22Rv1 (cell line): Measurements from ENCODE around the gene GPR156.

ENCODE experiments used
- H3K27ac ChIP-seq: fragments of 450-650 bp; 2 replicates; pipeline ENCODE4 v1.5.1; 2017
- ZFX ChIP-seq: fragments of 450-650 bp; IDR thresholded peaks from 2 replicates; pipeline ENCODE4 v1.6.1; 2017; ENCODE audit warnings: antibody characterized with exemption, borderline replicate concordance
- TF ChIP-seq, protein P1 (sequence below): fragments of 450-650 bp; IDR thresholded peaks from 2 replicates; pipeline ENCODE4 v1.5.1; 2017; ENCODE audit warnings: mild to moderate bottlenecking

The GPR156 gene

DNA sequence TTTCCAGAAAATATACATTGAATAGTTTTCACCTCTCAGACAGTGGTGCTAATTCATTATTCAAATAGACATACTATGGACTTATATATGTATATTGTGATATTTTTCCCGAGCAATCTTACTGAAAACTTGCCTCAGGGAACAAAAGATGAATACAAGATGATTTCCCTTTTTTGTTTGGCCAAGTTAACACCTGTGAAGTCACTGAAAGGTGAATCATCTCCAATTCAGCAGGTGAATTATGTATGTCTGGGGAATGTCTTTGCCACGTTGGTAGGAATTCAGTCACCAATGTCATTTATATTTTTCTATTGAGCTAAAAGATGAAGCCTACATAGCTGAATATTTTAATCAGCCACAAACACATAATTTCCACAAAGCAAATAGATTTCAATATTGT, 88.2 kb downstream of the GPR156 start:
- H3K27ac ChIP-seq, result no peak overlapping the region
- TF ChIP-seq, protein P1, sequence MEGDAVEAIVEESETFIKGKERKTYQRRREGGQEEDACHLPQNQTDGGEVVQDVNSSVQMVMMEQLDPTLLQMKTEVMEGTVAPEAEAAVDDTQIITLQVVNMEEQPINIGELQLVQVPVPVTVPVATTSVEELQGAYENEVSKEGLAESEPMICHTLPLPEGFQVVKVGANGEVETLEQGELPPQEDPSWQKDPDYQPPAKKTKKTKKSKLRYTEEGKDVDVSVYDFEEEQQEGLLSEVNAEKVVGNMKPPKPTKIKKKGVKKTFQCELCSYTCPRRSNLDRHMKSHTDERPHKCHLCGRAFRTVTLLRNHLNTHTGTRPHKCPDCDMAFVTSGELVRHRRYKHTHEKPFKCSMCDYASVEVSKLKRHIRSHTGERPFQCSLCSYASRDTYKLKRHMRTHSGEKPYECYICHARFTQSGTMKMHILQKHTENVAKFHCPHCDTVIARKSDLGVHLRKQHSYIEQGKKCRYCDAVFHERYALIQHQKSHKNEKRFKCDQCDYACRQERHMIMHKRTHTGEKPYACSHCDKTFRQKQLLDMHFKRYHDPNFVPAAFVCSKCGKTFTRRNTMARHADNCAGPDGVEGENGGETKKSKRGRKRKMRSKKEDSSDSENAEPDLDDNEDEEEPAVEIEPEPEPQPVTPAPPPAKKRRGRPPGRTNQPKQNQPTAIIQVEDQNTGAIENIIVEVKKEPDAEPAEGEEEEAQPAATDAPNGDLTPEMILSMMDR, result no peak
- TF ChIP-seq ZFX, result no peak

DNA sequence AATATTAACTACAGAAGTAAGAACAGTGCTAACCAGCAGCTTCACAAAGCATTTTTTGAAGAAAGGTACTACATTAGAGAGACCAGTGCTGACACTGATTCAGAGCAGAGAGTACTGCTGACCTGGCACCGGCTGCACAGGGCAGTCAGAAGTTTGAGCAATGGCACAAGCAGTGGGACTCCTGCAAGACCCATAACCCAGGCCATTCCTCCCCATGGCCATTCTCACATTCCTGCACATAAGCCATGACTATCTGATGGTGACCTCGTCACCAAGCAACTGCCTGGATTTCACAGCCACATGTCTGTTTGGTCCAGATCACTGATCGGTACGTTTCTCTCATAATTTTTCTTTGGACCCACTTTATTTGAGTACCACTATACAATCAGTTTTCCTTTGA, 88.7 kb downstream of the GPR156 start:
- no peak for TF ChIP-seq ZFX
- TF ChIP-seq, protein P1, result no peak
- H3K27ac ChIP-seq, result no peak overlapping the region

DNA sequence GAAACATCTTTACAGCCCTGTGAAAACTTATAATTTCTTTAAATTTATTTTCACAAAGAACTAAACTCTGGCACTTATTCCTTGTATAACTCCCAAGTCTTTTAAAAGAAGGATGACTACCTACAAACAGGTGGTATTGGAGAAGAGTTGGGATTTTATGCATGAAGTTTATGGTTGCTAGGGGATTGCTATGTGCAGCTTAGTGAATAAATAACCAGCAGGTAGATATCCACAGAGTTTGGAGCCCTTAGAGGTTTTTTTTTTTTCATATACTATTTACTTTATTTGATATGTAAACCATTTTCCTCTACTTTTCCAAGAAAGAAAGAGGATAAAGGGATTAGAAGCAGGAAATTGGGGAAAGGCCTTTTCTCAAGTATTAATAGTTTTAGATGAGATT, 91.5 kb downstream of the GPR156 start:
- no peak overlapping the region for H3K27ac ChIP-seq
- no peak for TF ChIP-seq ZFX
- TF ChIP-seq, protein P1, result no peak

DNA sequence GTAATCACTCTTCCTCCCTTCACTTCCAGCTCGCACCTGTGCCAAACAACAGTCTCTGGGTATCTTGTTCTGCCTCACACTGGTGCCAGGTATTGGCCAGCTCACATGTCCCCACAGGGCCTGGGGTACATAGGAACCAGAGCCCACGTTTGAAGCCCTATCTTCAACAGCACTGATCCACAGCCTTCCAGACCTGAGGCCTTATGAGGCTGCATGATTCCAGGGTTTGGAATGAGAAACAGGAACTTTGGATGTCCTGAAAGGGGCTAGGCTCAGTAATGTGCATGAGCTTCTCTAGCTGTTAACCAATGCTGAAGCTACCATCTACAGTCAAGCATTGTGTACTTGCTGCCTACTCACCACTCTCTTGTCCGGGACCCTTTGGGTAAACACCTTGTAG, 92.4 kb downstream of the GPR156 start:
- no peak for TF ChIP-seq ZFX
- TF ChIP-seq, protein P1, result no peak
- no peak overlapping the region for H3K27ac ChIP-seq

DNA sequence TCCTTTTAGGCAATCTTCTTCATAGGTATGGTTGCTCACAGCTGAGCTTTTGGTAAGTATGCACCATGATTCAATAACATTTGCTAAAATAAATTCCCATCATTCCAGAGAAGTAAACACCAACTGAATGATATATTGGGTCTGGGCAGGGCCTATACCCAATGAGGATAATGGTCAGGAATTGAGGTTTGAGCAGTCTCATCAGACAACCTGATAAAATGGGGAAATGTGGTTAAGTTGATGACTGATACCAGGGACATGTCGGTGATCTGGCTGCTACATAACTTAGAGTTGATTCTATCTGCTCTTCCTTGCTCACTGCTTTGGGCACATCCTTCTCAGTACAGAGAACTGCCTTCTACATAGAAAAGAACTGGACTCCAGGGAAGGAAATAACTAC, 92.9 kb downstream of the GPR156 start:
- TF ChIP-seq, protein P1, result no peak
- no peak for TF ChIP-seq ZFX
- no peak overlapping the region for H3K27ac ChIP-seq

DNA sequence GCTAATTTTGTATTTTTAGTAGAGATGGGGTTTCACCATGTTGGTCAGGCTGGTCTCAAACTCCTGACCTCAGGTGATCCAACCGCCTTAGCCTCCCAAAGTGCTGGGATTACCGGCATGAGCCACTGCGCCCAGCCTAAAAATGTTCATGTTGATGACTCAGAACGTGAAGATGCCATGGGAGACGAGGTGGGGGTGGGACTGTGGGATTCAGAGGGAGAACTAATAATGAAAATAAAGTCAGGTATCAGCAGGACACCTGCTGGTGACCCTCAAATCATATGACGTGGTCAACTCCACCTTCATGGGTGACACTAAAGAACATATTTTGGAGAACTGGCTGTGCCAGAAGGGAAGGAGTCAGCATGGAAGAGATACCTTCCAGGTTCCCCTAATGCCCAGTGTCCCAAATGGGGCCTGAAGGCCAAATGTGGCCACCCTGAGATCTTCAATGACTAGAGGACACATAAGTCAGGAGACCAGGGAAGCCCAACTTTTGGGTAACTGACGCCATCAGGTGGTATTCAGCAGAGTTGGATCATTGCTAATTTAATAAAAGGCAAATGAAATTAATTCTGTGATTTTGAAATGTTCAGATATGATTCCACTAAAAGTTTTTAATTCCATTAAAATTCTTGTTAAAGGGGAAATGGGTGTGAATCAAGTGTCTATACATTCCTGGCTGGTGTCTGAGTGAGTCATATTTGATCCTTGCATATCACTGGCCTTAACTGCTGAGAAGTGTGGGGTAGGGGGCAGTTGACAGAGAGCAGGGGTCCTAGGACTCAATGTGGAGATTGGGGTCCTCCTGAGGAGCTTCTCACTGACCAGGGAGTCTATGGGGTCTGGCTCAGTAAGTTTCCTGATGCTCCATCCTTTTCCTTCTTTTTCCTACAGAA, 102.2 kb downstream of the GPR156 start:
- TF ChIP-seq, protein P1, result peak; percentile 33
- TF ChIP-seq ZFX, result no peak
- H3K27ac ChIP-seq, result no peak overlapping the region

DNA sequence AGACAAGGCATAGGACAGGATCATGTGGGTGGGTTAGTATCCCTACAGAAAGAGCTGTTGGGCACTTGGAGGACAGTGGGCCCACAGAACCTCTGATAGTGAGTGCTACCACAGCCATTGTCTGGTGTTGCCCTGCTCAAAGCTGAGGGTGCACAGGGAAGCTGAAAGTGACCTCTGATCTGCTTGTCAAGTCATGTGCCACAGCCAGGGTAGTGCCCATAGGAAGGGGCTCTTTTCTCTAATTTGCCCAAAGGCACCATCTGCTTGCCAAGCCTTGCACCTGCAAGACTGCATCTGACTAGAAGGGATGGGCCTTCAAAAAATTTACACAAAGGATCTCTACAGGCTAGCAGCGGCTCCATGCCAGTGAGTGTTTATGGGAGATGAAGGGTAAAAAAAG, 103.4 kb downstream of the GPR156 start:
- H3K27ac ChIP-seq, result no peak overlapping the region
- TF ChIP-seq, protein P1, result no peak
- no peak for TF ChIP-seq ZFX
